IPS-18a (cell line): ENCODE measurements around the gene MDGA2.

Experiments used
- H3K27ac ChIP-seq: one replicate; pipeline ENCODE4 v1.5.1; 2013; ENCODE audit warnings: low read length
- H3K27me3 ChIP-seq: one replicate; pipeline ENCODE4 v1.6.1; 2013; ENCODE audit warnings: mild to moderate bottlenecking, low read length; ENCODE audit not compliant: control insufficient read depth, insufficient read depth
- H3K36me3 ChIP-seq: one replicate; pipeline ENCODE4 v1.6.1; 2013; ENCODE audit warnings: low read depth, low read length; ENCODE audit not compliant: control insufficient read depth
- H3K4me1 ChIP-seq: one replicate; pipeline ENCODE4 v1.6.1; 2013; ENCODE audit warnings: low read depth, low read length; ENCODE audit not compliant: control insufficient read depth
- H3K4me3 ChIP-seq: one replicate; pipeline ENCODE4 v1.5.1; 2013; ENCODE audit warnings: low read length
- H3K9ac ChIP-seq: one replicate; pipeline ENCODE4 v1.6.1; 2013; ENCODE audit warnings: mild to moderate bottlenecking, low read length, moderate library complexity
- H3K9me3 ChIP-seq: one replicate; pipeline ENCODE4 v1.6.1; 2013; ENCODE audit warnings: low read depth, low read length; ENCODE audit not compliant: control insufficient read depth

Gene MDGA2

DNA sequence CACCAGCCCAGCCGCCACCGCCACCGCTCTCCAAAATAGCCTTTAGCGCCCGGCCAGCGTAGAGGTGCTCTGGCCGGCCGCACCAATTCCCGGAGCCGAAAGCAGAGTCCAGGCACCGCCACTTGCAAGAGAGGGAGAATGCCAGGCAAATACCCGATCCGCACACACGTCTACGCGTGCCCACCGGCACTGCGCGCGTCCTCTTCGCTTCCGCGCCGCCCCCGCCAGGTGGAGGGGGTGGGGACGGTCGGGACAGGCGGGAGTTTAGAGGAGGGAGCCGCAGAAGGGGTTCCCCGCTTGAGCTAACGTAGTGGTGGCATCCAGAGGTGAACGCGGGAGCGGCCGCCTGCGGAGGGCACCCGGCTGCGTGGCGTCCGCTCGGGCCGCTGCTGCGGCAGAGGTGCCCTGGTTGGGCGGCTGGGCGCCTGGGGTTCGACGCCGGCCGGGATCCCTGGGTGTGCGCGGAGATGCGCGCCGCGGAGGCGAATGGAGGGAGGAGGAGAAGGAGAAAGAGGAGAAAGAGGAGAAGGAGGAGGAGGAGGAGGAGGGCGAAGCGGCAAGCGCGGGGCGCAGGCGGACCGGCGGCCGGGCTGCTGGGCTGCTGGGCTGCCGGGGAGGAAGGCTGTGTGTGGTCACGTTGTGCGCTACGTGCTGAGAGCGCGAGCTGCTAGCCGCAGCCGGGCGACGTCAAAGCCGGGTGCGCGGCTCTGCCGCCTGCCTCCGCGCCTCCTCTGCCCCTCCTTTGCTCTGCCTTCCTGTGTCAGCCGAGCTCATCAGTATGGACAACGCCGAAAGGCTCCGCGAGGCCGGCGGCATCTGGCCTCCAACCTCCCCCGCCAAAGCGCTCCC lies at the start of gene MDGA2:
TSS of gene MDGA2 (minus strand) at position 140 of the 849 bp plus-strand sequence.
- no peaks in the 10 kb centered on the region for H3K9me3 ChIP-seq
- peaks cover 65% of the 10 kb centered on the region for H3K27me3 ChIP-seq
- peaks cover 3% of the 10 kb centered on the region for H3K4me1 ChIP-seq
- no peak within 1 kb of the TSS for H3K27ac ChIP-seq
- H3K4me3 ChIP-seq, result peak within 1 kb of the TSS; percentile 71
- peak within 1 kb of the TSS; percentile 25 for H3K9ac ChIP-seq
- H3K36me3 ChIP-seq, result no peaks in the 10 kb centered on the region

DNA sequence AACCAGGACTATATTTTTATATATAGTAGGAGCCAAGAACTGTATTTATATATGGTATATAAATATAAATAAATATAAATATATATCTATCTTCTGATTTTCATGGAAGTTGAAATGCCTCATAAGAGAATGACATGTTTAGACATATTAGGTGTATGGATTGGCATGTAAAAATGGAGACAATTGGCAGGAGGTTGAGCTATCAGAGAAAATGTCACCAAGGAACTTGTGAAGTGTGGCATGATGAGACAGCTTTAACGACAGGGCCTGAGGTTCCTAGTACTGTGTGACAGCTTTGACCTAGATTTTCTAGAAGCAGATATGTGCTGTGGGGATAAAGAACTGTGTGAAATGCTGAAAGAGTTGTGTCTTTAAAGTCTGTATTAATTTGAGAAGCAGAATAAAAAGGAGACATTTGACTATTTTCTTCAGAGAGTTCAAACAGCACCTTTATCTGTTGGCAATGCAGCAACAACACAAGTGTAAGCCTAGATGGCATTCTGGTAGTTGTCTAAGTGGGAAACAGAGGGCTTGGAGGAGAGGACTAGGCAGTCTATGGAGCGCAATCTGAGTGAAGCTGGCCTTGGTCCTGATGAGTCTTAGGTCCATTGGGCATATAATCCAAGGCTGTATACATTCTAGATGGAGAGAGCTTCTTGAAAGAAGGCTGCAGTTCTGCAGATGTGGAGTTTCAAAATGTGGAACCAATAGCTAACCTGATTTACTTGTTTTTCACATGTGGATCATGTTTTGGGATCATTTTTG lies 47.7 kb upstream of the MDGA2 start:
- Histone ChIP-seq H3K27me3 (no peaks in the 10 kb centered on the region), H3K36me3 (no peaks in the 10 kb centered on the region), H3K9ac (no peak overlapping the region), H3K27ac (no peak overlapping the region), H3K4me1 (no peaks in the 10 kb centered on the region), H3K9me3 (no peaks in the 10 kb centered on the region), H3K4me3 (no peak overlapping the region)

DNA sequence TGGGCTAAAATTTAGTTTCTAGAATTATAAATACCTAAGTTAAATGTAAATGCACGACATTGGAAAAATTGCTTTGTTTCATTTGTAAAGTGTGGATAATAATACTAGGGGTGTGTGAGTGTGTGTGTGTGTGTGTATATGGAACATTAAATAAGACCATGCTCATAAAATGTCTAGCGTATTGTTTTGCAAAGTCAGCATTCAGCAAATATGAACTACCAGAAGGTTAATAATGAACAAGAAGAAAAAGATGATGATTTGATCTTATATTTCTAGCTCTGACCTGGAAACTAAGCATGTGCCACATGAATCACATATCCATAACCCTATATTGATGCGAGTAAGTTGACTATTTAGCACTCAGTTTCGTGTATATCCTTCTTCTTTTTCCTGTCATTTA lies 44.9 kb upstream of the MDGA2 start:
- Histone ChIP-seq H3K27me3 (no peaks in the 10 kb centered on the region), H3K9ac (no peak overlapping the region), H3K27ac (no peak overlapping the region), H3K4me1 (no peaks in the 10 kb centered on the region), H3K9me3 (no peaks in the 10 kb centered on the region), H3K36me3 (no peaks in the 10 kb centered on the region), H3K4me3 (no peak overlapping the region)

DNA sequence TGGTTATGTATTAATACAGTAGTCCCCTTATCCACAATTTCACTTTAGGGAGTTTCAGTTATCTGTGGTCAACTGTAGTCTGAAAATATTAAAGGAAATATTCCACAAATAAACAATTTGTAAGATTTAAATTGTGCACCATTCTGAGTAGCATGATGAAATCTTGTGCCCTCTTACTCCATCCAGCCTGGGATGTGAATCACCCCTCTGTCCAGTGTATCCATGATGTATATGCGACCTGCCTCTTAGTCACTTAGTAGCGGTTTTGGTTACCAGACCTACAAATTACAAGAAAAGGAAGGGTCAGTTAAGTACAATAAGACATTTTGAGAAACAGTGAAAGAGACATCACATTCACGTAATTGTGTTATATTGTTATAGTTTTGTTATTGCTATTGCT lies 39.9 kb upstream of the MDGA2 start:
- H3K4me3 ChIP-seq, result no peak overlapping the region
- H3K36me3 ChIP-seq, result no peaks in the 10 kb centered on the region
- H3K9me3 ChIP-seq, result no peaks in the 10 kb centered on the region
- H3K4me1 ChIP-seq, result no peaks in the 10 kb centered on the region
- no peak overlapping the region for H3K9ac ChIP-seq
- no peak overlapping the region for H3K27ac ChIP-seq
- no peaks in the 10 kb centered on the region for H3K27me3 ChIP-seq

DNA sequence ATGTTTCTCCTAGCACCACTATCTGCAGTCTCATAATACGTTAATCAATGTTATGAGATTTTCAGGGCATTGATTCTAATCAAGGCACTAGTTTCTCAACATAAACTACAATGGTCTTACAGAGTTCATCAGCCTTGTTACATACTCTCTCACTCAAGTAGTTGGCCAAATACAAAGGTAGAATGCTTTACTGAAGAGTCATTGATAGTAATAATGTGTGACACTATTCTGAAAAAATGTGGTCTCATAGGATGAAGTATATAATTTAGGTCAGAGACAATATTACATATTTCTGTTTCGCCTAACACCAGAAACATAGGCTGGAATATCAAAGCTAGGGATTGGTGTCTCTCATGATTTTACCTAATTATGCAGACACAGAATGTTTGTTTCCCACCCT lies 35.2 kb upstream of the MDGA2 start:
- Histone ChIP-seq H3K4me1 (no peaks in the 10 kb centered on the region), H3K9me3 (no peaks in the 10 kb centered on the region), H3K27ac (no peak overlapping the region)

DNA sequence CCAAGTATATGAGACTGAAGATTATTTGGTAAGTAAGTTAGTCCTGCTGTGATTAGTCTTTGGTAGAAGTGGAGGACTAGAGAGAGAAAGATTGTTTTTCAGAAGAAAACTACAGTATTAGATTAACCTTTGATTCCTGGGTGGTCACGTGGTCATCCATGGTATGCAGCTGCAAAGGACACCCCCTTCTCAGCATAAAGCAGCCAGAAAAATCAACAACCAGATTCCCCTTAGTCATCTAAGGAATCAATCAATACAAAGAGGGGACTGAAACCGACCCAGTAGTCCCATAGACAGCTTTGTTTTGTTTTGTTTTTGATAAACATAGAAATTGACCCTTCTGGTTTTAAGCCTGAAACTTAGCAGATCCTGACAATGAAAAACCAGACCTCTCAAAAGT lies 30.3 kb upstream of the MDGA2 start:
- no peak overlapping the region for H3K9ac ChIP-seq
- no peak overlapping the region for H3K4me3 ChIP-seq
- H3K27ac ChIP-seq, result no peak overlapping the region
- no peaks in the 10 kb centered on the region for H3K4me1 ChIP-seq
- no peaks in the 10 kb centered on the region for H3K27me3 ChIP-seq
- H3K9me3 ChIP-seq, result no peaks in the 10 kb centered on the region
- no peaks in the 10 kb centered on the region for H3K36me3 ChIP-seq

More for the DNA sequence above, 35.2 kb upstream of the MDGA2 start:
- no peaks in the 10 kb centered on the region for H3K27me3 ChIP-seq
- H3K9ac ChIP-seq, result no peak overlapping the region
- no peaks in the 10 kb centered on the region for H3K36me3 ChIP-seq
- H3K4me3 ChIP-seq, result no peak overlapping the region

DNA sequence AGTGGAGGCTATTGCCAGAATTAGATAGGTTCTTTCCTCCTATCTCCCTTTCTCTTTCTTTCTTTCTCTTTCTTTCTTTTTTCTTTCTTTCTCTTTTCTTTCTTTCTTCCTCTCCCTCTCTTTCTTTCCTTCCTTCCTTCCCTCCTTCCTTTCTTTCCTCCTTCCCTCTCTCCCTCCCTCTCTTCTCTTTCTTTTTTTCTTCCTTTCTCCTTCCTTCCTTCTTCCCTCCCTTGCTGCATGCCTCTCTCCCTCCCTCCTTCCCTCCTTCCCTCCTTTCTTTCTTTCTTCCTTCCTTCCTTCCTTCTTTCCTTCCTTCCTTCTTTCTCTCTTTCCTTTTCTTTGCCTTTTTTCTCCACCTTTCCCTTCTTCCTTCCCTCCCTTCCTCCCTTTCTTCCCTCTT lies 16.4 kb upstream of the MDGA2 start:
- H3K36me3 ChIP-seq, result no peaks in the 10 kb centered on the region
- H3K4me3 ChIP-seq, result no peak overlapping the region
- no peak overlapping the region for H3K27ac ChIP-seq
- H3K9ac ChIP-seq, result no peak overlapping the region
- no peaks in the 10 kb centered on the region for H3K27me3 ChIP-seq
- peaks cover 2% of the 10 kb centered on the region for H3K9me3 ChIP-seq
- H3K4me1 ChIP-seq, result no peaks in the 10 kb centered on the region

DNA sequence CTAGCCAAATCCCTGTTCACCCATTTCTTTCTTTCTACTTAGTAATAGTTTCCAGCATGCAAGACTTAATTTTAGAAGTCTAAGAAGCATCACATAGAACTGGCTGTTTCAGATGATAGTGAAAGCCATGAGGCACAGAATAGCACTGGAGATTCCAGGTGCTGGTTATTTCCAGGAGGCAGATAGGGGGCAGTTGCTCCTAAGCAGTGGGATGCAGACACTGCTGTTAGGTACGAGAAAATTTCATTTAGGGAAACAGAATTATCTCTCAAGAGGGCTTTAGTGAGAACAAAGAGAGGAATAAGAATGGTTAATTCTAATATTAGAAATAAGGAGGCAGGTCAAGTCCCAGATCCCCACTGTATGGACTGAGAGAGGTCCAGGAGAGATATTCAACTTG lies 3.6 kb upstream of the MDGA2 start:
- H3K9me3 ChIP-seq, result no peaks in the 10 kb centered on the region

DNA sequence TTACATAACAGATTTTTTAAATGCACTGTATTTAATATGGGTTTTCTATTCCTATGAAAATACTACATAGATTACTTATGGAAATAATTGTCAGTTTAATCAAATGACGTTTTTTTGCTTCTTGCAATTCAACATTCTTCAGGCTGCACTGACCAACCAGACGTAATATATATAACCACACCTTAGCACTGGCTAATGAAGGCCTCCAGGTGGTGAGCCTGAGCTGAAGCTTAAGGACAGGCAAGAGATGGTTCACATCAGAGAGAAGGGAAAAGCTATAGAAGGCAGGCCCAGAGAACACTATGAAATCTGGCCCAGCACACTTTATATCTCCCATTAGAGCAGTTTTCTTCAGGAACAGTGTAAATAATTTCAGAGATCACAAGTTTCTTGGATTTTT lies 2.8 kb upstream of the MDGA2 start:
- H3K27ac ChIP-seq, result no peak overlapping the region
- H3K9me3 ChIP-seq, result no peaks in the 10 kb centered on the region
- H3K27me3 ChIP-seq, result peaks cover 44% of the 10 kb centered on the region
- peaks cover 3% of the 10 kb centered on the region for H3K4me1 ChIP-seq
- no peak overlapping the region for H3K9ac ChIP-seq
- H3K4me3 ChIP-seq, result no peak overlapping the region
- H3K36me3 ChIP-seq, result no peaks in the 10 kb centered on the region

More for the DNA sequence above, 3.6 kb upstream of the MDGA2 start:
- Histone ChIP-seq H3K4me1 (peaks cover 3% of the 10 kb centered on the region), H3K27ac (no peak overlapping the region), H3K4me3 (no peak overlapping the region), H3K9ac (no peak overlapping the region), H3K27me3 (peaks cover 36% of the 10 kb centered on the region), H3K36me3 (no peaks in the 10 kb centered on the region)

DNA sequence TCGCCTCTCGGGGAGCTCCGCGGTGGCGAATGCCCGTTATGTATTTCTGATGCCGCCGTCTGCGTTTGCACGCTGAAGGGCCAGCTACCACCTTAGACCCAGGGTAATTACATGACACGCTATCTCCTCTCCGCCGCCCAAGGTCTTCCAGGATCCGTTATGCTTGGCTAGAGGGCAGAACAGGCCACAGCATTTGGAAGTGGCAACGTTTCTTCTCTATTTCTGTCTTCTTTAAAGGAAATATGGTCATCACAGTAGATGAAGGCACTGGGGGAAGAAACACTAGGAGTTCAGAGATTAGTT lies 861 bp upstream of the MDGA2 start:
- H3K27me3 ChIP-seq, result peaks cover 63% of the 10 kb centered on the region
- H3K9me3 ChIP-seq, result no peaks in the 10 kb centered on the region
- peak overlapping the region; percentile 71 for H3K4me3 ChIP-seq
- H3K9ac ChIP-seq, result no peak overlapping the region
- peaks cover 3% of the 10 kb centered on the region for H3K4me1 ChIP-seq
- H3K27ac ChIP-seq, result no peak overlapping the region
- no peaks in the 10 kb centered on the region for H3K36me3 ChIP-seq

DNA sequence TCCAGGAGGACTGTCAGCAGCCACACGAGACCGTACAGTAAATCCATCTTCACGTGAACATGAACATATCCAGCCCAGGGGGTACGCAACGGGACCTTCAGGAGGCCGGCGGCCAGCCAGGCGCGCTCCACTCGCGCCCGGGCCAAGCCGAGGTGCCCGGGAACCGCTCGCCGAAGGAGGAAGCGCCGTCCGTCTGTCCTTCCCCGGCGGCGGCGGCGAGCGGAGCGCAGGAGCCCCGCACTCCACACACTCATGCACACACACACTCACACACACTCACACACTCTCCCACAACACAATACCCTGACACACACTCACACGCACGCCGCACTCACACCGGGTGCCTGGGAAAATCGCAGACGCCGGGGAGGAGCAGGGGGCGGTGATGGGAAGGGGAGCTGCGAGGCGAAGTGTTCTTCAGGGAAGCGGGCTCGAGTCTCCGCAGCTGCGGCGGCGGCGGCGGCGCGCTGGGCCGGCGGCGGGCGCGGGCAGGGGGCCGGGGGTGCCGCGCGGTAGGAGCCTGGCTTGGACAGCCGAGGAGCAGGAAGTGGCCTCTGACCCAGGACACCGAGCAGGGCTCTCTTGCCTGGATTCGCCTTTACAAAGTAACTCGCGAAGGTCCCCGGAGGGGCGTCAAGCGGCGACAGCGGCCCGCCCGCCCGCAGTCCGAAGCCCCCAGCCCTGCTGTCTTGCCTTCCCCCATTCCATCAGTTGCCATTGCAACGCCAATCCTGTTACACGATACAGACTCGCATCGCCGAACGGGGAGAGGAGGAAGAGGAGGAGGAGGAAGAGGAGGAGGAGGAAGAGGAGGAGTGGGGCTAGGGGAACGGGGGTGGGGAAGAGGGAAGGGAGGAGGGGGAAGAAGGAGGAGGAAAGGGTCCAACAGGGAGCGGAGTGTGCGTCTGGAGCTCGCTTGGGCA lies 601 bp downstream of the MDGA2 start:
- no peak overlapping the region for H3K27ac ChIP-seq
- no peaks in the 10 kb centered on the region for H3K9me3 ChIP-seq
- H3K4me3 ChIP-seq, result peak overlapping the region; percentile 71
- no peaks in the 10 kb centered on the region for H3K36me3 ChIP-seq
- peak overlapping the region; percentile 25 for H3K9ac ChIP-seq
- H3K4me1 ChIP-seq, result peaks cover 3% of the 10 kb centered on the region
- H3K27me3 ChIP-seq, result peaks cover 65% of the 10 kb centered on the region
